ENCODE measurements around the gene NFATC4.

Gene NFATC4

DNA sequence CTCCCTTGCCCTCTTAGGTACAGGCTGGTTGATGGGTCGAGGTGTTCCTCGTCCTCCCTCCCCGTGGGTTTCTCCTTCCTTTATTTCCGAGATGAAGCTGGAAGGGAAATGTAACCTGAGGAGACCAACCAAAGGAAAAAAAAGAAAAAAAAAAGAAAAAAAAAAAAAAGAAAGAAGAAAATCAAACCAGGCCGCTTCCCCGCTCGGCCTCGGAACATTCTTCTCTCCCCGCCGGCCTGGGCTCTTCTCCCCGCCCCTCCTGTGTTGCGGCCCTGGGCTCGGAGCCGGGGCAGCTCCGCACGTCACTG lies 1.6 kb upstream of the NFATC4 start:
- TF ChIP-seq, protein P1, sequence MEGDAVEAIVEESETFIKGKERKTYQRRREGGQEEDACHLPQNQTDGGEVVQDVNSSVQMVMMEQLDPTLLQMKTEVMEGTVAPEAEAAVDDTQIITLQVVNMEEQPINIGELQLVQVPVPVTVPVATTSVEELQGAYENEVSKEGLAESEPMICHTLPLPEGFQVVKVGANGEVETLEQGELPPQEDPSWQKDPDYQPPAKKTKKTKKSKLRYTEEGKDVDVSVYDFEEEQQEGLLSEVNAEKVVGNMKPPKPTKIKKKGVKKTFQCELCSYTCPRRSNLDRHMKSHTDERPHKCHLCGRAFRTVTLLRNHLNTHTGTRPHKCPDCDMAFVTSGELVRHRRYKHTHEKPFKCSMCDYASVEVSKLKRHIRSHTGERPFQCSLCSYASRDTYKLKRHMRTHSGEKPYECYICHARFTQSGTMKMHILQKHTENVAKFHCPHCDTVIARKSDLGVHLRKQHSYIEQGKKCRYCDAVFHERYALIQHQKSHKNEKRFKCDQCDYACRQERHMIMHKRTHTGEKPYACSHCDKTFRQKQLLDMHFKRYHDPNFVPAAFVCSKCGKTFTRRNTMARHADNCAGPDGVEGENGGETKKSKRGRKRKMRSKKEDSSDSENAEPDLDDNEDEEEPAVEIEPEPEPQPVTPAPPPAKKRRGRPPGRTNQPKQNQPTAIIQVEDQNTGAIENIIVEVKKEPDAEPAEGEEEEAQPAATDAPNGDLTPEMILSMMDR (conservative IDR thresholded peaks at IDR 0.05; ENCODE audit: low read depth, low read length), result no peak
- peak overlapping the region; percentile 64 for H3K27ac ChIP-seq
- H2AFZ ChIP-seq (ENCODE audit: low read depth), result peak overlapping the region; percentile 88
- H3K4me2 ChIP-seq, result peak overlapping the region; percentile 46
- peaks cover 14% of the 10 kb centered on the region for H3K4me1 ChIP-seq (ENCODE audit: low read depth, poor library complexity, severe bottlenecking)
- H3K36me3 ChIP-seq (ENCODE audit: insufficient read depth), result no peaks in the 10 kb centered on the region
- no peaks in the 10 kb centered on the region for H4K20me1 ChIP-seq (ENCODE audit: insufficient read depth)
- H3K9ac ChIP-seq, result peak overlapping the region; percentile 35; the same call in 1 of the 2 replicates
- no peak overlapping the region for H3K4me3 ChIP-seq (IDR thresholded peaks at IDR 0.05; ENCODE audit: insufficient read depth, low read depth, low read length)
- H3K79me2 ChIP-seq (ENCODE audit: insufficient read depth, low read depth), result no peaks in the 10 kb centered on the region
- H3K27me3 ChIP-seq (ENCODE audit: insufficient read depth, low read depth), result no peaks in the 10 kb centered on the region

DNA sequence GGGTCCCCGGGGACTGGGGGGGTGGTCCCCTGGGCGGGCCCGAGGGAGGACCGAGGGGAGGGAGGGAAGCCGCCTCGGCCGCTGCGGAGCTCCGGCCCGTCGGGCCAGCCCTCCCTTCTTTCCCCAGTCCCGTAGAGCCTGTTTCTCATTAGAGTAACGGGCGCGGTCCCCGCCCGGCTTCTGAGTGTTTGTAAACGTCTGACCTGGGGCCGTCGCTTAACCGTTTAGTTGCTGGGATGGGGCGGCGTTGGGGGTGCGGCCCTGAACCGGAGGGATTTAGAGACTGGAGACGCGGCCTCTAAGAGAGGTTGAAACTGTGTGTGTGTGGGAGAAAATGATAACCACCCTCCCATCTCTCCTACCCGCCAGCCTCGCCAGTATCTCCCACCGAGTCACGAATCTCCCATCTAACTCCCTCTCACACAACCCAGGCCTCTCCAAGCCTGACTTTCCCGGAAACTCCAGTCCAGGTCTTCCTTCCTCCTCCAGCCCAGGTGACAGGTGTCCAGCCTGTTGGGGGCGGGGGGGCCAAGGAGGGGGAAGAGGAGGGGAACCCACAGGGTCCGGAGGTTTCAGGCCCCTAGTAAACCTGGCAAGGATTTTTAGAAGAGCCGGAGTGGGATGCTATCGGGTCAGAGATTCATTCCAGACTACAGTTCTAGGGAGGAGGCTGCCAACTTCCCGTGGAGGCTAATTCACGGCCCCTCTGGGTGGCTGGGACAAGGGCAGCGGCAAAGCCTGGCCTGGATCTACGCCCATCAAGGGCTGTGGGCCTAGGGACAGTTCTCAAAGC lies 1.1 kb upstream of the NFATC4 start:
- Histone ChIP-seq H3K79me2 (ENCODE audit: insufficient read depth, low read depth) (no peaks in the 10 kb centered on the region), H3K36me3 (ENCODE audit: insufficient read depth) (no peaks in the 10 kb centered on the region), H4K20me1 (ENCODE audit: insufficient read depth) (no peaks in the 10 kb centered on the region), H3K4me1 (ENCODE audit: low read depth, poor library complexity, severe bottlenecking) (peaks cover 14% of the 10 kb centered on the region), H3K4me2 (peak overlapping the region; percentile 46), H3K4me3 (IDR thresholded peaks at IDR 0.05; ENCODE audit: insufficient read depth, low read depth, low read length) (no peak overlapping the region), H2AFZ (ENCODE audit: low read depth) (peak overlapping the region; percentile 88), H3K9ac (peak overlapping the region; percentile 35; the same call in 1 of the 2 replicates), H3K27me3 (ENCODE audit: insufficient read depth, low read depth) (no peaks in the 10 kb centered on the region), H3K27ac (peak overlapping the region; percentile 64)
- TF ChIP-seq, protein P1 (conservative IDR thresholded peaks at IDR 0.05; ENCODE audit: low read depth, low read length), result no peak

DNA sequence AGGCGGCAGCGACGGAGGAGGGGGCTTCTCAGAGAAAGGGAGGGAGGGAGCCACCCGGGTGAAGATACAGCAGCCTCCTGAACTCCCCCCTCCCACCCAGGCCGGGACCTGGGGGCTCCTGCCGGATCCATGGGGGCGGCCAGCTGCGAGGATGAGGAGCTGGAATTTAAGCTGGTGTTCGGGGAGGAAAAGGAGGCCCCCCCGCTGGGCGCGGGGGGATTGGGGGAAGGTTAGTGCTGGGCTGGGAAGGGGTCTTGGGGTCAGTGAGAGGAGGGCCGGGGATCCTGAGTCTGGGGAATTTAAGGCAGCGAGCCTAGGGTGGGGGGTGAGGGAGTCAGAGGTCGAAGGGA lies 203 bp downstream of the NFATC4 start:
- H2AFZ ChIP-seq (ENCODE audit: low read depth), result peak overlapping the region; percentile 26; the same call in 1 of the 2 replicates
- H3K4me2 ChIP-seq, result peak overlapping the region; percentile 30
- H3K9ac ChIP-seq, result peak overlapping the region; percentile 37; the same call in 1 of the 2 replicates
- no peak overlapping the region for H3K27ac ChIP-seq
- no peaks in the 10 kb centered on the region for H3K79me2 ChIP-seq (ENCODE audit: insufficient read depth, low read depth)
- TF ChIP-seq, protein P1 (conservative IDR thresholded peaks at IDR 0.05; ENCODE audit: low read depth, low read length), result no peak
- no peaks in the 10 kb centered on the region for H3K27me3 ChIP-seq (ENCODE audit: insufficient read depth, low read depth)
- no peak overlapping the region for H3K4me3 ChIP-seq (IDR thresholded peaks at IDR 0.05; ENCODE audit: insufficient read depth, low read depth, low read length)
- no peaks in the 10 kb centered on the region for H4K20me1 ChIP-seq (ENCODE audit: insufficient read depth)
- H3K4me1 ChIP-seq (ENCODE audit: low read depth, poor library complexity, severe bottlenecking), result peaks cover 14% of the 10 kb centered on the region
- no peaks in the 10 kb centered on the region for H3K36me3 ChIP-seq (ENCODE audit: insufficient read depth)

DNA sequence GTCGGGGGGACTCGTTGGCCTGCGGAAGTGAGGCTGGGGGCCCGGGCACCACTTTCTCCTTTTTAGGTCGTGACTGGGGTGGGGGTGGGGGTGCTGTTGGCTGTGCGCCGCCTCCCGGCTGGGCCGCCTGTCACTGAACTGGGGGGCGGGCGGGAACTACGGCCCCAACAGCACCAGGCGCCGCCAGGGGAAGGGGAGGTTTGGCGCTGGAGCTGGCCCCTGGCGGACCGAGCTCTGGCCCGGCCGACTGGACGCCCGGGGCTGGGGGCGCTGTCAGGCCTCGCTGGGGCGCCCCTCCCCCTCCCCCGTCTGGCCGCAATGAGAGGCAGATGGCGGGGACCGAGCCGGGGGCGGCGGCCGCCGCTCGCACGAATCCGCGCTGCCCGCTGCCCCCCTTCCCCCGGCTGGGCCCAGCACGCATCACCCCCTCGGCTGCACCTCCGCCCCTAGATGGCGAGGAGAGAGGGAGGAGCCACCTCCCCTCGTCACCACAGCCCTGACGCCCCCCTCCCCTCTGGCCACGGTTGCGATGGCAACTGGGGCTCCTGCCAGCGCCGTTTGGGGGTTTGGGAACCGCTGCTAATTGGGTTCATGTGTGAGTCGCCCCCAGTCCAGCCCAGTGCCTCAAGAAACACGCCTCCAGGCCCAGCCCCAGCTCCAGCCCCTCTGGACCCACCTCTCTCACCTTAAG lies 723 bp downstream of the NFATC4 start:
- peaks cover 14% of the 10 kb centered on the region for H3K4me1 ChIP-seq (ENCODE audit: low read depth, poor library complexity, severe bottlenecking)
- H4K20me1 ChIP-seq (ENCODE audit: insufficient read depth), result no peaks in the 10 kb centered on the region
- TF ChIP-seq, protein P1 (conservative IDR thresholded peaks at IDR 0.05; ENCODE audit: low read depth, low read length), result no peak
- peak overlapping the region; percentile 37; the same call in 1 of the 2 replicates for H3K9ac ChIP-seq
- no peak overlapping the region for H3K27ac ChIP-seq
- no peaks in the 10 kb centered on the region for H3K79me2 ChIP-seq (ENCODE audit: insufficient read depth, low read depth)
- H3K4me3 ChIP-seq (IDR thresholded peaks at IDR 0.05; ENCODE audit: insufficient read depth, low read depth, low read length), result no peak overlapping the region
- H3K4me2 ChIP-seq, result no peak overlapping the region
- no peaks in the 10 kb centered on the region for H3K27me3 ChIP-seq (ENCODE audit: insufficient read depth, low read depth)
- no peaks in the 10 kb centered on the region for H3K36me3 ChIP-seq (ENCODE audit: insufficient read depth)
- H2AFZ ChIP-seq (ENCODE audit: low read depth), result no peak overlapping the region

Data from KMS-11 (cell line).